ENCODE data around the gene LDHAL6A. TPM values are rescaled to one million over a fixed set of nuclear protein-coding genes. Genes with fewer than 3 reads are reported as not detected.

LDHAL6A gene
- total RNA-seq, 2 donors from 2014 or later, result 0.23 TPM; not detected in 1

DNA sequence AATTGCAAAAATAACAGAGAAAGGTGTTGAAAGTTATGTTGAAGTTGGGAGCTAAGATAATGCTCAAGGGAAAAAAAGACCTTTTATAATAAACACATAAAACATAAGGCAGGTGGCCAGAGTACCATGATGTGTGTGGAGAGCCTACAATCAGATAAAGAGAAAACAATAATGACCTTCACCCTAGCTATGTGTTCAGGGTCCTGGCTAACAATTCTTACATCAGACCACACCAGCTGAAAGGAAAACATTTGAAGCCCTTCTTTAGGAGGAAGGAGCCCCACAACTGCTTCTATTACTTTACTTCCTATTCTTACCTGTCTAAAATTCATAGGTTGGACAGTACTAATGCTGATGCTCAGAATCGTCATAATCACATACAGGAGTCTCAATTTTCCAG is 68.6 kb downstream of the LDHAL6A start:
- WGBS, result 92% methylated on average over 1 of the region's 1 CpG
- Histone ChIP-seq H3K4me3 (no peak overlapping the region), H3K36me3 (no peaks in the 10 kb centered on the region), H3K27ac (no peak overlapping the region), H3K27me3 (replicated peaks; ENCODE audit: insufficient read depth) (no peaks in the 10 kb centered on the region), H3K4me1 (replicated peaks) (peaks cover 2% of the 10 kb centered on the region), H3K9me3 (no peaks in the 10 kb centered on the region)
- TF ChIP-seq, protein P1, sequence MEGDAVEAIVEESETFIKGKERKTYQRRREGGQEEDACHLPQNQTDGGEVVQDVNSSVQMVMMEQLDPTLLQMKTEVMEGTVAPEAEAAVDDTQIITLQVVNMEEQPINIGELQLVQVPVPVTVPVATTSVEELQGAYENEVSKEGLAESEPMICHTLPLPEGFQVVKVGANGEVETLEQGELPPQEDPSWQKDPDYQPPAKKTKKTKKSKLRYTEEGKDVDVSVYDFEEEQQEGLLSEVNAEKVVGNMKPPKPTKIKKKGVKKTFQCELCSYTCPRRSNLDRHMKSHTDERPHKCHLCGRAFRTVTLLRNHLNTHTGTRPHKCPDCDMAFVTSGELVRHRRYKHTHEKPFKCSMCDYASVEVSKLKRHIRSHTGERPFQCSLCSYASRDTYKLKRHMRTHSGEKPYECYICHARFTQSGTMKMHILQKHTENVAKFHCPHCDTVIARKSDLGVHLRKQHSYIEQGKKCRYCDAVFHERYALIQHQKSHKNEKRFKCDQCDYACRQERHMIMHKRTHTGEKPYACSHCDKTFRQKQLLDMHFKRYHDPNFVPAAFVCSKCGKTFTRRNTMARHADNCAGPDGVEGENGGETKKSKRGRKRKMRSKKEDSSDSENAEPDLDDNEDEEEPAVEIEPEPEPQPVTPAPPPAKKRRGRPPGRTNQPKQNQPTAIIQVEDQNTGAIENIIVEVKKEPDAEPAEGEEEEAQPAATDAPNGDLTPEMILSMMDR (IDR thresholded peaks at IDR 0.05), result no peak
- TF ChIP-seq POLR2AphosphoS5 (IDR thresholded peaks at IDR 0.05) (no peak), POLR2A (IDR thresholded peaks at IDR 0.05) (no peak)
- intact Hi-C loops (cut with DNase I), result loop anchor here (10.0 kb wide), 1 partner anchor 1309 kb away; no protein-coding TSS in a partner anchor
- DNase-seq (ENCODE audit: low spot score), result no peak

DNA sequence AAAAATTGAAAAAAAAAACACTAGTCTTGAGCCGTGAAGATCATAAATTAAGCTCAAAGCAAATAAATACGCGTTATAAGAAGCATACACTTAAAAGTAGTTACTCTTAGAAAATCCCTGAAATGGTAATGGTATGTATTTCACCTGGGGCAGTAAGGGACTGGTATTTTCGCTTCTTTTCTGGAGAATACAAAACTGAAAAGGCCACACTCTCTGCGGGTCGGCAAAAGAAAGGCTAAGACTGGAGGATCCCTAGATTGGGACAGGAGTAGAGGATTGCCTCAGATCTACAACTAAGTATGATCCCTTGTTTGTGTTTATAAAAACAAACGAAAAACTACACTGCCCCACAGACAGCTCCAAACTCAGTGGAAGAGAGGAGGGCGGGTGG is 70.5 kb downstream of the LDHAL6A start:
- TF ChIP-seq POLR2A (IDR thresholded peaks at IDR 0.05), result no peak
- TF ChIP-seq, protein P1 (IDR thresholded peaks at IDR 0.05), result no peak
- TF ChIP-seq POLR2AphosphoS5 (IDR thresholded peaks at IDR 0.05), result no peak
- peak overlapping the region; percentile 91 to 97 for H3K27ac ChIP-seq
- H3K36me3 ChIP-seq, result no peaks in the 10 kb centered on the region
- DNase-seq (ENCODE audit: low spot score), result no peak
- WGBS, result 0% methylated on average over 8 of the region's 8 CpGs
- peak overlapping the region; percentile 90 to 92 for H3K4me3 ChIP-seq
- no peaks in the 10 kb centered on the region for H3K27me3 ChIP-seq (replicated peaks; ENCODE audit: insufficient read depth)
- H3K4me1 ChIP-seq (replicated peaks), result peaks cover 2% of the 10 kb centered on the region
- intact Hi-C loops (cut with DNase I), result loop anchor here (5.0 to 10.0 kb wide), 4 partner anchors 106 to 1311 kb away; partner anchors contain the start of genes GTF2H1, HPS5, LDHA and SPTY2D1
- H3K9me3 ChIP-seq, result no peaks in the 10 kb centered on the region

DNA sequence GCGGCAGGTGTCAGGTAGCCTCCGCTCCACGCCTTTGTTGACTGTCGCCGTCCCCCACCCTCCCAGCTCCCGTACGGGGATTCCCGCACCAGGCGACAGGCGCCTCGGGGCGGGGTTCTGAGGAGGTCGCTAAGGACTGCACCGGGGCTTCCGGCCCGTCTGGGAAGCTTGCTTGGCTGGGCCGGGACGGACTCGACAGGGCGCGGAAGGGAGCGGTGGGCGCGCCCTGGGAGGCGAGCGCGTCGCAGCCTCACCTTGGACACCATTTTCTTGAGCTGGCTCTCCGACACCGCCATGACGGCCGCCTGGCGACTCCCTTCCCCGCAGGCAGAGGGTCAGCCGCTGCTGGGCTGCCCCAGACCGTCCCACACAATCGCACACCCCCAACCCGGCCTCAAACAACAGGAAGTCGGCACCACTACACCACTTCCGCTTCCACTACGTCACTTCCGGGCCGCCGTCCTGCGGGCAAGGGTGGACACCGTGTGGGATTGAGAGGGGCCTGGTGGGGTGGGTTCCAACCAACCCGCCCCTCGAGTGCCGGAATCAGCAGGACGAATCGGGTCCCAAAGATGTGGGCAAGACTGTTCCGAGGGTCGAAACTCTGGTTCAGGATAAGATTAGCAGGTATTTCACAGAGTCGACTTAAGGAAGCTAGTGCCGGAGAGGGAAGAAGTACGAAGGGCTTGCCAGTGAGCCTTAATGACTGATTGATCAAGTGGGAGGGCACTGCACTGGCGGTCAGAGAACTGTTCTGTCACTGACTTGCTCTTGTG is 71.1 kb downstream of the LDHAL6A start, which contains the start of gene TSG101:
TSS of gene TSG101 (minus strand) at position 422 of the 776 bp plus-strand sequence. CDS start at position 296, 126 bp downstream.
- under 1% methylated on average over 54 of the region's 57 CpGs for WGBS
- TF ChIP-seq POLR2AphosphoS5 (IDR thresholded peaks at IDR 0.05) (peak; percentile 94), POLR2A (IDR thresholded peaks at IDR 0.05) (peak; percentile 66)
- TF ChIP-seq, protein P1 (IDR thresholded peaks at IDR 0.05), result no peak
- peak within 1 kb of the TSS; percentile 91 to 97 for H3K27ac ChIP-seq
- no peaks in the 10 kb centered on the region for H3K9me3 ChIP-seq
- H3K36me3 ChIP-seq, result no peaks in the 10 kb centered on the region
- DNase-seq (ENCODE audit: low spot score), result peak; percentile 91
- intact Hi-C loops (cut with DNase I), result loop anchor here (5.0 to 10.0 kb wide), 4 partner anchors 106 to 1312 kb away; partner anchors contain the start of genes GTF2H1, HPS5, LDHA and SPTY2D1
- peak within 1 kb of the TSS; percentile 90 to 92 for H3K4me3 ChIP-seq
- H3K27me3 ChIP-seq (replicated peaks; ENCODE audit: insufficient read depth), result no peaks in the 10 kb centered on the region
- H3K4me1 ChIP-seq (replicated peaks), result peaks cover 2% of the 10 kb centered on the region

DNA sequence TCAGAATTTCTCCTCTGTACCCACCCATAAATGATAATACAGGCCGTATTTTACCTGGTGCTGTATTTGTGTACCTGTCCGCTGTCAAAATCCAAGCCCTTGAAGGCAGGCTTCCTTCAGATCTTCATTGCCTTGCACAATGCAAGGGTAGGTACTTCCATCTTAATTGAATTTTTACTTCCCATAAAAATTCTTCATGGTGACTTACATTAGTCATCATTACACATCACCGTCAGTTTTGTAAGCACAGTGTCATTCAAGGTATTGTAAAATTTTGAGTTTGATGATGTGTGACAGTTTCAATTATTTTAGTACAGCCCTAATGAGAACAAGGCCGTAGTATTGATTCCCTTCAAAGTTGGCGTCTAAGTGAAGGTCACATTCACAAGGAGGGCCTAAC is 71.9 kb downstream of the LDHAL6A start:
- intact Hi-C loops (cut with DNase I), result loop anchor here (5.0 to 10.0 kb wide), 4 partner anchors 105 to 1313 kb away; partner anchors contain the start of genes GTF2H1, HPS5, LDHA and SPTY2D1
- no peak for DNase-seq (ENCODE audit: low spot score)
- H3K36me3 ChIP-seq, result no peaks in the 10 kb centered on the region
- H3K27me3 ChIP-seq (replicated peaks; ENCODE audit: insufficient read depth), result no peaks in the 10 kb centered on the region
- WGBS, result 30% methylated on average over 5 of the region's 5 CpGs
- H3K4me3 ChIP-seq, result peak overlapping the region; percentile 90 to 92
- peak overlapping the region; percentile 91 to 97 for H3K27ac ChIP-seq
- no peak for TF ChIP-seq POLR2AphosphoS5 (IDR thresholded peaks at IDR 0.05)
- TF ChIP-seq, protein P1 (IDR thresholded peaks at IDR 0.05), result no peak
- no peak for TF ChIP-seq POLR2A (IDR thresholded peaks at IDR 0.05)
- peaks cover 2% of the 10 kb centered on the region for H3K4me1 ChIP-seq (replicated peaks)
- H3K9me3 ChIP-seq, result no peaks in the 10 kb centered on the region

Other genes with a start within 250 kb of the LDHAL6A start
- gene SAA4, start 219.1 kb upstream of the LDHAL6A start, total RNA-seq, result not detected
- 1 to 10 TPM; 4.7 to 7.9 TPM for gene SAA2, start 207.2 kb upstream of the LDHAL6A start, total RNA-seq
- 10 to 100 TPM in 1 of 2 donors, not detected in 1; 64.1 TPM for gene SAA1, start 189.6 kb upstream of the LDHAL6A start, total RNA-seq
- 10 to 100 TPM; 20.5 to 56.0 TPM for gene HPS5, start 133.7 kb upstream of the LDHAL6A start, total RNA-seq
- 10 to 100 TPM; 34.8 to 89.0 TPM for gene GTF2H1, start 133.3 kb upstream of the LDHAL6A start, total RNA-seq
- 100 to 1,000 TPM; 182 to 192 TPM for gene LDHA, start 61.3 kb upstream of the LDHAL6A start, total RNA-seq
- gene LDHC, start 43.5 kb upstream of the LDHAL6A start, total RNA-seq, result 10 to 100 TPM in 1 of 2 donors, not detected in 1; 34.5 TPM
- gene TSG101, start 71.1 kb downstream of the LDHAL6A start, total RNA-seq, result 10 to 100 TPM; 60.5 to 94.5 TPM
- gene UEVLD, start 132.9 kb downstream of the LDHAL6A start, total RNA-seq, result 10 to 100 TPM; 28.1 to 37.1 TPM
- gene MISFA, start 143.9 kb downstream of the LDHAL6A start, total RNA-seq, result 1 to 10 TPM in 1 of 2 donors, under 1 TPM in 1; 0.82 to 7.3 TPM
- 10 to 100 TPM; 18.0 to 19.3 TPM for gene SPTY2D1, start 178.5 kb downstream of the LDHAL6A start, total RNA-seq
- 1 to 10 TPM; 3.2 to 6.5 TPM for gene TMEM86A, start 242.9 kb downstream of the LDHAL6A start, total RNA-seq

All from prostate gland (tissue), 2 donors.